Measurements from ENCODE around the gene CEP164. TPM values are rescaled to one million over a fixed set of nuclear protein-coding genes. Genes with fewer than 3 reads are reported as not detected.

Gene CEP164
- polyA plus RNA-seq, 1 donor from 2014 or later = 27.4 TPM

- Histone ChIP-seq H3F3A (ENCODE audit: insufficient read depth, low read length, poor library complexity, severe bottlenecking) (no peaks in the 10 kb centered on the region), H3K9me2 (ENCODE audit: insufficient read depth, low read length) (no peaks in the 10 kb centered on the region)
- no peak for TF ChIP-seq MXI1 (conservative IDR thresholded peaks at IDR 0.05; ENCODE audit: poor library complexity, severe bottlenecking)
- TF ChIP-seq SMC3 (conservative IDR thresholded peaks at IDR 0.05; ENCODE audit: poor library complexity) = no peak
- no peak for TF ChIP-seq TAF1 (IDR thresholded peaks at IDR 0.05; ENCODE audit: low read depth)
- TF ChIP-seq, protein P1, sequence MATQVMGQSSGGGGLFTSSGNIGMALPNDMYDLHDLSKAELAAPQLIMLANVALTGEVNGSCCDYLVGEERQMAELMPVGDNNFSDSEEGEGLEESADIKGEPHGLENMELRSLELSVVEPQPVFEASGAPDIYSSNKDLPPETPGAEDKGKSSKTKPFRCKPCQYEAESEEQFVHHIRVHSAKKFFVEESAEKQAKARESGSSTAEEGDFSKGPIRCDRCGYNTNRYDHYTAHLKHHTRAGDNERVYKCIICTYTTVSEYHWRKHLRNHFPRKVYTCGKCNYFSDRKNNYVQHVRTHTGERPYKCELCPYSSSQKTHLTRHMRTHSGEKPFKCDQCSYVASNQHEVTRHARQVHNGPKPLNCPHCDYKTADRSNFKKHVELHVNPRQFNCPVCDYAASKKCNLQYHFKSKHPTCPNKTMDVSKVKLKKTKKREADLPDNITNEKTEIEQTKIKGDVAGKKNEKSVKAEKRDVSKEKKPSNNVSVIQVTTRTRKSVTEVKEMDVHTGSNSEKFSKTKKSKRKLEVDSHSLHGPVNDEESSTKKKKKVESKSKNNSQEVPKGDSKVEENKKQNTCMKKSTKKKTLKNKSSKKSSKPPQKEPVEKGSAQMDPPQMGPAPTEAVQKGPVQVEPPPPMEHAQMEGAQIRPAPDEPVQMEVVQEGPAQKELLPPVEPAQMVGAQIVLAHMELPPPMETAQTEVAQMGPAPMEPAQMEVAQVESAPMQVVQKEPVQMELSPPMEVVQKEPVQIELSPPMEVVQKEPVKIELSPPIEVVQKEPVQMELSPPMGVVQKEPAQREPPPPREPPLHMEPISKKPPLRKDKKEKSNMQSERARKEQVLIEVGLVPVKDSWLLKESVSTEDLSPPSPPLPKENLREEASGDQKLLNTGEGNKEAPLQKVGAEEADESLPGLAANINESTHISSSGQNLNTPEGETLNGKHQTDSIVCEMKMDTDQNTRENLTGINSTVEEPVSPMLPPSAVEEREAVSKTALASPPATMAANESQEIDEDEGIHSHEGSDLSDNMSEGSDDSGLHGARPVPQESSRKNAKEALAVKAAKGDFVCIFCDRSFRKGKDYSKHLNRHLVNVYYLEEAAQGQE (IDR thresholded peaks at IDR 0.05; ENCODE audit: borderline replicate concordance) = no peak
- no peak for TF ChIP-seq POLR2AphosphoS5 (IDR thresholded peaks at IDR 0.05)
- no peak for TF ChIP-seq EZH2 (IDR thresholded peaks at IDR 0.05; ENCODE audit: borderline replicate concordance, insufficient read depth, low read length, poor library complexity, severe bottlenecking)
- no peak for TF ChIP-seq EP300 (conservative IDR thresholded peaks at IDR 0.05; ENCODE audit: poor library complexity, severe bottlenecking)
- TF ChIP-seq, protein P2, sequence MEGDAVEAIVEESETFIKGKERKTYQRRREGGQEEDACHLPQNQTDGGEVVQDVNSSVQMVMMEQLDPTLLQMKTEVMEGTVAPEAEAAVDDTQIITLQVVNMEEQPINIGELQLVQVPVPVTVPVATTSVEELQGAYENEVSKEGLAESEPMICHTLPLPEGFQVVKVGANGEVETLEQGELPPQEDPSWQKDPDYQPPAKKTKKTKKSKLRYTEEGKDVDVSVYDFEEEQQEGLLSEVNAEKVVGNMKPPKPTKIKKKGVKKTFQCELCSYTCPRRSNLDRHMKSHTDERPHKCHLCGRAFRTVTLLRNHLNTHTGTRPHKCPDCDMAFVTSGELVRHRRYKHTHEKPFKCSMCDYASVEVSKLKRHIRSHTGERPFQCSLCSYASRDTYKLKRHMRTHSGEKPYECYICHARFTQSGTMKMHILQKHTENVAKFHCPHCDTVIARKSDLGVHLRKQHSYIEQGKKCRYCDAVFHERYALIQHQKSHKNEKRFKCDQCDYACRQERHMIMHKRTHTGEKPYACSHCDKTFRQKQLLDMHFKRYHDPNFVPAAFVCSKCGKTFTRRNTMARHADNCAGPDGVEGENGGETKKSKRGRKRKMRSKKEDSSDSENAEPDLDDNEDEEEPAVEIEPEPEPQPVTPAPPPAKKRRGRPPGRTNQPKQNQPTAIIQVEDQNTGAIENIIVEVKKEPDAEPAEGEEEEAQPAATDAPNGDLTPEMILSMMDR (IDR thresholded peaks at IDR 0.05; ENCODE audit: poor library complexity, severe bottlenecking) = no peak
- no peak for TF ChIP-seq RAD21 (conservative IDR thresholded peaks at IDR 0.05)
Measured at GRCh38 chr11:117279711-117280376, 47.8 kb upstream of the CEP164 start.

DNA sequence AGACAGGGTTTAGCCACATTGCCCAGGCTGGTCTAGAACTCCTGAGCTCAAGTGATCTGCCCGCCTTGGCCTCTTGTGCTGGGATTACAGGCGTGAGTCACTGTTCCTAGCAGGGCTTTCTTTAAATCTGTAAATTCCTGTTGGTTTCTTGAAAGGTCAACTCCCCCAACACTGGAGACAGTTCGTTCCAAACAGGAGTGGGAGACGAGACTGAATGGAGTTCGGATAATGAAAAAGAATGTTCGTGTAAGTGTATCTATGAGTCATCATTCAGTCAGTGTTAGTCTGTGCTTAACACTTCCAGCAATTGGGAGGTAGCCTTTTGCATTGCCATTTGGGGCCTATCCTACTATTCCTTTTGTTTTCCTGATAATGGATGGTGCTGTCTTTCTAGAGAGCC is 46.5 kb upstream of the CEP164 start:
- peaks cover 3% of the 10 kb centered on the region for H3K36me3 ChIP-seq (ENCODE audit: insufficient read depth, low read length)
- H4K20me1 ChIP-seq (ENCODE audit: insufficient read depth) = no peaks in the 10 kb centered on the region
- no peaks in the 10 kb centered on the region for H3K79me2 ChIP-seq (replicated peaks; ENCODE audit: insufficient read depth, low read length)
- H3K9ac ChIP-seq (ENCODE audit: low read length) = no peak overlapping the region
- no peak overlapping the region for H2AFZ ChIP-seq (ENCODE audit: low read depth, low read length)
- H3K4me2 ChIP-seq (ENCODE audit: low read length) = no peak overlapping the region
- no peaks in the 10 kb centered on the region for H3K9me2 ChIP-seq (ENCODE audit: insufficient read depth, low read length)
- H3K4me3 ChIP-seq (ENCODE audit: low read length) = no peak overlapping the region
- TF ChIP-seq, protein P1 (IDR thresholded peaks at IDR 0.05; ENCODE audit: borderline replicate concordance) = no peak
- TF ChIP-seq EP300 (conservative IDR thresholded peaks at IDR 0.05; ENCODE audit: poor library complexity, severe bottlenecking) = no peak
- TF ChIP-seq TAF1 (IDR thresholded peaks at IDR 0.05; ENCODE audit: low read depth) = no peak
- no peak for TF ChIP-seq EZH2 (IDR thresholded peaks at IDR 0.05; ENCODE audit: borderline replicate concordance, insufficient read depth, low read length, poor library complexity, severe bottlenecking)
- TF ChIP-seq, protein P2 (IDR thresholded peaks at IDR 0.05; ENCODE audit: poor library complexity, severe bottlenecking) = no peak
- no peak for TF ChIP-seq SMC3 (conservative IDR thresholded peaks at IDR 0.05; ENCODE audit: poor library complexity)
- TF ChIP-seq RAD21 (conservative IDR thresholded peaks at IDR 0.05) = no peak
- no peak for TF ChIP-seq MXI1 (conservative IDR thresholded peaks at IDR 0.05; ENCODE audit: poor library complexity, severe bottlenecking)
- H3K27ac ChIP-seq (ENCODE audit: low read length) = no peak overlapping the region
- H3K9me3 ChIP-seq (ENCODE audit: low read length) = no peaks in the 10 kb centered on the region
- H3K27me3 ChIP-seq (ENCODE audit: insufficient read depth, low read depth, low read length) = no peaks in the 10 kb centered on the region
- no peaks in the 10 kb centered on the region for H3F3A ChIP-seq (ENCODE audit: insufficient read depth, low read length, poor library complexity, severe bottlenecking)

More at GRCh38 chr11:117279711-117280376, 47.8 kb upstream of the CEP164 start:
- no peak overlapping the region for H3K9ac ChIP-seq (ENCODE audit: low read length)
- H3K36me3 ChIP-seq (ENCODE audit: insufficient read depth, low read length) = peaks cover 3% of the 10 kb centered on the region
- no peaks in the 10 kb centered on the region for H3K79me2 ChIP-seq (replicated peaks; ENCODE audit: insufficient read depth, low read length)
- H3K27ac ChIP-seq (ENCODE audit: low read length) = no peak overlapping the region
- H4K20me1 ChIP-seq (ENCODE audit: insufficient read depth) = no peaks in the 10 kb centered on the region
- H3K4me2 ChIP-seq (ENCODE audit: low read length) = no peak overlapping the region
- no peak overlapping the region for H2AFZ ChIP-seq (ENCODE audit: low read depth, low read length)
- no peaks in the 10 kb centered on the region for H3K27me3 ChIP-seq (ENCODE audit: insufficient read depth, low read depth, low read length)
- H3K4me3 ChIP-seq (ENCODE audit: low read length) = no peak overlapping the region
- no peaks in the 10 kb centered on the region for H3K9me3 ChIP-seq (ENCODE audit: low read length)
